HFF-Myc (cell line): ENCODE measurements around the gene MCC.

Experiments used
- DNase-seq: peaks from one replicate; pipeline ENCODE4 v3.0.0-alpha.2; 2011; ENCODE audit warnings: low read depth; ENCODE audit errors: extremely low read depth
- H3K4me3 ChIP-seq: replicated peaks from 2 replicates; pipeline ENCODE4 v1.5.1; 2011; ENCODE audit warnings: low read depth, mild to moderate bottlenecking, control low read depth, low read length
- TF ChIP-seq, protein P1 (sequence below): IDR thresholded peaks from 2 replicates; pipeline ENCODE4 v1.5.1; 2012; ENCODE audit warnings: mild to moderate bottlenecking, low read depth, low read length, control low read depth; ENCODE audit errors: missing control alignments

MCC gene

DNA sequence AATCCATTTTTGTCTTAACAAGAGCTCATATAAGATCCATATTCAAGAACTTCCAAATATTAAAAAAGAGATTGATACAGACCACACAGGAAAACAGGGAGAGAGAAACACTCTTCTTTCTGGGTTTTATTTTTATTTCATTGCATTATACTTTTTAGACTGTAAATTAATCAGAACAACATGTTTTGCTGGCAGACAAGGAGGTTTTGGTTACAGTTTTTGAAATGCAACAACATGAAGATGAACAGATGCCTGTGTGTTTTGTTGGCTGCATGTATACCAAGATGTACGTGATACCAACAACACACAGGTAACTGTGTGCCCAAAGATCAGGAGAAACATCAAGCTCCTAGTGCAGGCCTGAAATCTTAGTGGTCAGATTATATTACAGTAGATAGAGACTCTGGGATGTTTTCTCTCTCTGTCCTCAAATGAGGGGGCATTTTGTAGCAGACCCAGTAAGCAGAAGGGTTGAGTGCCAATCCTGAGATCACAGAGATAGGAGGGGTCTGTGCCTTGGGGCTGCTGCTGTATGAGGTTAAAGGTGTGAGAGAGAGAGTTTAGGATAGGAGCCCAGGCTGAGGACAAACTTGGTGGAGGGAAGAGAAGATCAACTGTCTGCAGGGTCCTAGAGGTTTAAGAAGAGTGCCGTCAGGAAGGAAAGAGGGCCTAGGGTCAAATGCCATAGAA, 359.5 kb downstream of the MCC start:
- H3K4me3 ChIP-seq: no peak overlapping the region
- DNase-seq: no peak
- TF ChIP-seq, protein P1, sequence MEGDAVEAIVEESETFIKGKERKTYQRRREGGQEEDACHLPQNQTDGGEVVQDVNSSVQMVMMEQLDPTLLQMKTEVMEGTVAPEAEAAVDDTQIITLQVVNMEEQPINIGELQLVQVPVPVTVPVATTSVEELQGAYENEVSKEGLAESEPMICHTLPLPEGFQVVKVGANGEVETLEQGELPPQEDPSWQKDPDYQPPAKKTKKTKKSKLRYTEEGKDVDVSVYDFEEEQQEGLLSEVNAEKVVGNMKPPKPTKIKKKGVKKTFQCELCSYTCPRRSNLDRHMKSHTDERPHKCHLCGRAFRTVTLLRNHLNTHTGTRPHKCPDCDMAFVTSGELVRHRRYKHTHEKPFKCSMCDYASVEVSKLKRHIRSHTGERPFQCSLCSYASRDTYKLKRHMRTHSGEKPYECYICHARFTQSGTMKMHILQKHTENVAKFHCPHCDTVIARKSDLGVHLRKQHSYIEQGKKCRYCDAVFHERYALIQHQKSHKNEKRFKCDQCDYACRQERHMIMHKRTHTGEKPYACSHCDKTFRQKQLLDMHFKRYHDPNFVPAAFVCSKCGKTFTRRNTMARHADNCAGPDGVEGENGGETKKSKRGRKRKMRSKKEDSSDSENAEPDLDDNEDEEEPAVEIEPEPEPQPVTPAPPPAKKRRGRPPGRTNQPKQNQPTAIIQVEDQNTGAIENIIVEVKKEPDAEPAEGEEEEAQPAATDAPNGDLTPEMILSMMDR: no peak

GRCh38 chr5:113128082-113128481, 360.2 kb downstream of the MCC start:
- DNase-seq: no peak
- no peak overlapping the region for H3K4me3 ChIP-seq

DNA sequence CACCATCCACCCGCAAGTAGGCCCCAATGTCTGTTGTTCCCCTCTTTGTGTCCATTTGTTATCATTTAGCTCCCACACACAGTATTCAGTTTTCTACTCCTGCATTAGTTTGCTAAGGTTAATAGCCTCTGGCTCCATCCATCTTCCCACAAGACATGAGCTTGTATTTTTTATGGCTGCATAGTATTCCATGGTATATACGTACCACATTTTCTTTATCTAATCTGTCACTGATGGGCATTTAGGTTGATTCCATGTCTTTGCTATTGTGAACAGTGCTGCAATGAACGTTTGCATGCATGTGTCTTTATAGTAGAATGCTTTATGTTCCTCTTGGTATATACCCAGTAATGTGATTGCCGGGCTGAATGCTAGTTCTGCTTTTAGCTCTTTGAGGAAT, 361.2 kb downstream of the MCC start:
- TF ChIP-seq, protein P1: no peak
- DNase-seq: no peak
- no peak overlapping the region for H3K4me3 ChIP-seq

More at GRCh38 chr5:113128082-113128481, 360.2 kb downstream of the MCC start:
- TF ChIP-seq, protein P1: no peak

GRCh38 chr5:113125371-113125770, 362.9 kb downstream of the MCC start:
- DNase-seq: no peak
- no peak overlapping the region for H3K4me3 ChIP-seq
- TF ChIP-seq, protein P1: no peak

DNA sequence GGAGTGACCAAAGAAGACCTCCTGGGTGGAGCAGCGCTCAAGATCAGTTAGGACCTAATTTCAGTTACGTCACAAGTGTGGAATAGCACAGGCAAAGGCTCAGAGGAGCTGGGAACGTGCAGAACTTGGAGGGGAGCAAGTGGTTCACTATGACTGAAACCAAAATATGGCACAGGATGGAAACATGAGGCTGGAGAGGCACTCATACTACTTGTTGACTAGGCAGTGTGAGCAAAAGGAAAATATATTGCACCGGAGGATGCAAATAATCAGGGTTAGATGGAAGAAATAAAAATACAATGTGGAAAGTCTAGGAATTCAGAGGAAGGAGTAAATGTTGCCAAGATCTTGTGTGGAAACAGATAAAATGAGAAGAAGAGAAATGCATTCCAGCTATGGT, 363.3 kb downstream of the MCC start:
- H3K4me3 ChIP-seq: no peak overlapping the region
- DNase-seq: no peak
- TF ChIP-seq, protein P1: no peak

DNA sequence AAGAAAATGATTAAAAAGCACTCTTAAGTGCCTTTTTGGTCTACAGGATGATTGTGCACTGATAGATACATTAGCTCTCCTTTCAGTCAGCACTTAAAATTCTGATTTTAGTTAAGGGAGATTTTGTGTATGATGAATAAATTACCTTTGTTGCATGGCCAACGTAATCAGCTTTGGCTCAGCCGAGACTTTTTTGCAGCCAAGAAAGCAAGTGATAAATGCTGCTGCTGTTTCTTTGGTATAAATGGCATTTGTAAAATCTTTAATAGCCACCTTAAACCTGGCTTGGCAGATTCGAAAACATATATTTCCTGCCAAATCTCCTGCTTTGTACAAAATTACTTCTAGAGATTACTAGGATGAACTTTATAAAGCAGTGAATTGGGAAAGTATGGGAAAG, 364.0 kb downstream of the MCC start:
- no peak for DNase-seq
- TF ChIP-seq, protein P1: no peak
- H3K4me3 ChIP-seq: no peak overlapping the region

- TF ChIP-seq, protein P1: peak; percentile 27
- DNase-seq: no peak
- no peak overlapping the region for H3K4me3 ChIP-seq
These were observed 364.6 kb downstream of the MCC start for GRCh38 chr5:113123618-113124017.
